Astrocyte of the hippocampus (primary cell): Measurements from ENCODE around the gene TPCN1.

Source experiments
- DNase-seq: peaks from one replicate; pipeline ENCODE4 v3.0.0; 2011; ENCODE audit warnings: low read depth, low spot score

The TPCN1 gene

DNA sequence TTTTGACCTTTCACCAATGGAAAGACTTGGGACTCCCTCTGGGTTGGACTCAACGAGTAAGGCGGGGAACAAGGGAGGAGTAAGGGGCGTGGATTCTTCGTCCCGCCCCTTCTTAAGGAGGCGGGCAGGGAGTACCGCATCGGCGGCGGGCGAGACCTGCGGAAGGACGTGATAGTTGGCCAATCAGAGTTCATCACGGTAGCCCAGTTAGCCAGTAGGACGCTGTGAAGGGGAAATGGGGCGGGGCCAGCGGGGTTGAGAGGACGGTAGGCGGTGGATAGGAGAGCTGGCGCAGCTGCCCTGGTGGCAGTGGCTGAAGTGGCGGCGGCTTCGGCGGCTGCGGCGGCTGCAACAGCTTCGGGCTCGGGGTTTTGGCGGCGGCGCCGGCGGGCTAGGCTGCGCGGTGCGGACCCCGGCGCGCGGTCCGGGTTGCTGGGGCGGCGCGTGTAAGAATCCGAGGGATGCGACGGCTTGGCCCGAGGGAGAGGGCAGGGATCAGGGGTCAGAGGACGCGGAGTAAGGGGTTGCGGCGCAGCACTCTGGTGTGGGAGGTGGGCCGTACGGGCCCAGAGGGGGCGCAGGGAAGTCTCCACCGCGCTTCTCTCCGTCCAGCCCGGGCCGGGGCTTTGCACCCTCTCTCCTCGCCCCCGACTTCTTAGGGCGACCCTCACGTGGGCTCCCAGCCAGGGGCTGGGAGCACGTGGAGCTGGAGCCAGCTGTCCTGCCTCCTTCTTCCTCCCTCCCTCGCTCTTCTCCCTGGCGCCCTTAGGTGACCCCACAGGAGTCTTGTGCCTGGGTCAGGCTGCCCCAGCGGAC is at the start of gene TPCN1:
TSS of gene TPCN1 (plus strand) at position 284 of the 816 bp plus-strand sequence. CDS start 5,389 bp downstream, outside the sequence.
- DNase-seq = peak; percentile 100

DNA sequence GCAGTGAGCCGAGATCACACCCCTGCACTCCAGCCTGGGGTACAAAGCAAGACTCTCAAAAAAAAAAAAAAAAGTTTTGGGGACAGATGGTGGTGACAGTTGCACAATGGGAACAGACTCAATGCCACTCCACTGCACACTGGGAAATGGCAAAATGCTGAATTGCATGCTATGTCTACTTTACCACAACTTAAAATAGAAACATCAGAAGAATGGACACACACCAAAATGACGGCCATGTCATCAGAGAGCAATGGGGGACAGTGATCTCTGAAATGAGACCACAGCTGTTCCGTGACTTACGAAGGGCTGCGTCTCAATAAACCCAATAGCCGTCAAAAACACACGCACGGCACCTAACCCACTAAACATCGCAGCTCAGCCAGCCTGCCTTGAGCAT is 49.7 kb upstream of the TPCN1 start:
- DNase-seq = no peak

DNA sequence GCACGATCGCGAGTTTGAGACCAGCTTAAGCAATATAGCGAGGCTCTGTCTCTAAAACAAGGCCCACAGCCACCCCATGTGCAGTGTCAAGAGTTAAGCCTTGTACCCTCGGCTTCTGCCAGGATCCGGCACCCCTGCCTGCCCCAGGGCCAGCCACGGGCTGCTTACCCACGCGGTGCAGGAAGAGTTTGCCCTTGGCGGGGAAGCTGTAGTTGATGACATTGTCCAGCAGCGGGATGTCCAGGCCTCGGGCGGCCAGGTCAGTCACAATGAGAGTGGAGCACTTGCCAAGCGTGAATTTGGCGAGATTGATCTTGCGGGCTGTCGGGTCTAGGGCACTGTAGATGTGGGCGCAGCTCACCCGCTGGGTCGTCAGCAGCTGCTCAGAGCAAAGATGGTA is 49.1 kb upstream of the TPCN1 start:
- DNase-seq = no peak

DNA sequence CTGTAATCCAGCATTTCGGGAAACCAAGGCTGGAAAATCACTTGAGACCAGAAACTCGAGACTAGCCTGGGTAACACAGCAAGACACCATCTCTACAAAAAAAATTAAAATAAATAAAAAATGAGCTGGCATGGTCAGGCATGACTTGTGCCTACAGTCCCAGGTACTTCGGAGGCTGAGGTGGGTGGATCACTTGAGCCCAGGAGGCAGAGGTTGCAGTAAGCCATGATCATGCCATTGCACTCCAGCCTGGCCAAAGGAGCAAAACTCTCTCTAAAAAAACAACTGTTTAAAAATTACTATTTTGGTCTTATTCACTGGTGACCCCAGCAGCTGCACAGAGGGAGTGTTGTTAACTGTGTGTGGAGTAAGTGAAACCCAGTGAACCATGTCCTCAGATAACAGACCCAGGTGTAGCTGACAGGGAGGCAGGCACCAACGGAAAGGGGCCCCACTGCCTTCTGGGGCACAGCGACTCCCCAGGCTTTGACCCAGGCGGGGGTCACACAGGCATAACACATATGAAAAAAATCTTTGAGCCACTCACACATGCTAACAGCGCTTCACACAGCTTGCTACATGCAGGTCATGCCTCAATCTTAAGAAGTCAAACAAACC is 48.1 kb upstream of the TPCN1 start:
- DNase-seq = no peak

DNA sequence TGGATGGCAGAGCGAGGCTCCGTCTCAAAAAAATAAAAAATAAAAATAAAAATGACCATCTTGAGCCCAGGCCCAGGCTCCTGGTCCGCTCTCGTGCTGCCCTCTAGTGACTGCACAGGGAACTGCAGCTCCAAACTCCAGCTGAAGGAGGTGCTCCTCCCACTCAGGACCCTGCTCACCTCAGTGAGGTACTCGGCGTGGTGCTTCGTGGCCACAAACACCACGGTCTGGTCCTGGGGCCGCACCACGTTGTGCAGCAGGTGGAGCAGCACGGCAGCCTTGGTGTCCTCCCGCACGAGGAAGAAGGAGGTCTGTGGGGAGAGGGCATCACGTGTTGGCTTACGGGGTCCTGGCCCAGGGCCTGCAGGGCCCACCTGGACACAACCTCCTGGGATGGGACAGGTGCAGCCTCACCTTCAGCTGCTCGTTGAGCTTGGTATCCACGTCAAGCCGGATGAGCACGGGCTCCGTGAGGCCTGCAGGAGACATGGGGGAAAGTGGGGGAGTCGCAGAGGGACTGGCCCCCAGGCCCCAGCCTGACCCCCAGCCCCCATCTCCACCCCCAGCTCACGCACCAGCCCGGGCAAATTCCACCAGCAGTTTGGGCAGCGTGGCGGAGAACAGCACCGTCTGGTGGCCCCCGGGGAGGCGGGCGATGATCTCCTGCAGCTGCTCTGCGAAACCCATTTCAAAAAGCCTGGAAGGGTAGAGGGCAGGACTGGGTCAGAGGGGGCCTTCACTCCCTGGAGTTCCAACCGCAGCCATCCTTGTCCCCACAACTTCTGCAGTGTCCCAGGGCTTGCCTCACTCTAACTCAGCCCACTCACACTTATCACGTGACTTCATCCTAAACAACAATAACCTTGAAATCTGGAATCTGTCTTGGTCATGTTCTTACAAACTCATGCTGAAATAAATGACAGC is 46.5 kb upstream of the TPCN1 start:
- peak; percentile 85 for DNase-seq

DNA sequence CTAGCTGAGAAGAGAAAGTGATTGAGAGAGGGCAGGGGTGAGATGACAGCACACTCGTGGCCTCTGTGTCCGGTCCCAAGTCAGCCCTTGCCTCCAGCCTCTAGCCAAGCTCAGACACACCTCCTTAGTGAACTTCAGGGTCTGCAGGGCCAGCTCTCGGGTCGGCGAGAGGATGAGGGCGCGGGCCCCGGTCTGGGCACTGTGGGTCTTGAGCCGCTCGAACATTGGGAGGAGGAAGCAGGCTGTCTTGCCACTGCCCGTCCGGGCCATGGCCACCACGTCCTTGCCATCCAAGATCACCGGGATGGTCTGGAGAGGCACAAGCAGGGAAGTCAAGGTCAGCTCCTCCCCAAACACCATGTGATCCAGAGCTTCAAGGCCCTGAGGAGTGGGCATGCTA is 42.2 kb upstream of the TPCN1 start:
- no peak for DNase-seq

DNA sequence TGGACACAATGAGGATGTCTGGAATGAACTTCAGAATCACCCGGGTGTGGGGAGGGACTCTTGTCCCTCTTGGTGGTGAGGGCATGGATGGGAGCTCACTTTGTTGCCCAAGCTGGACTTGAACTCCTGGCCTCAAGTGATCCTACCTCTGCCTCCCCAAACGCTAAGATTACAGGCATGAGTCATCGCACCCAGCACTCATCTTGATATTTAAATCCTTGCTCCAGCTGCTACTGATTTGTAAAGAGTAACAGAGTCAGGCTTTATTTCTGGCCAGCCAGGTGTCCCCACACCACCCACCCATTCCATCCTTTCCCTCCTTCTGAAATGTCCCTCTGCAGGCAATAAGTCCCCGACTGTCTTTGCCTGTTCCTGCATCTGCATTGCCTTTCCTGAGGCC is 40.9 kb upstream of the TPCN1 start:
- DNase-seq = no peak

DNA sequence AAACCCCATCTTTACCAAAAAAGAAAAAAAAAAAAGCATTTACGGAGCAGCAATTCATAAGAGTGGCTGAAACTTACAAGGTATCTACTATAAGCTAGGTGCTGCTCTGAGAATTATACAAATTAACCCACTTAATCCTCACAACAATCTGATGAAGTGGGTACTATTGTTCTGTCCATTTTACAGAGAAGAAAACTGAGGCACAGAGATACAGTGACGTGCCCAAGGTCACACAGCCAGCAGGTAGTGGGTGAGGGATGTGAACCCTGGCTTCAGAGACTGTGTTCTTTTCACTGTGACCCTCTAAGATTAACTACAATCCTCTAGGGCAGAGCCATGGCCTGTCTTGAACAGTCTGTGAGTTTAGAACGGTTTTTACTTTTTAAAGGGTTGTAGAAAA is 39.3 kb upstream of the TPCN1 start:
- no peak for DNase-seq

DNA sequence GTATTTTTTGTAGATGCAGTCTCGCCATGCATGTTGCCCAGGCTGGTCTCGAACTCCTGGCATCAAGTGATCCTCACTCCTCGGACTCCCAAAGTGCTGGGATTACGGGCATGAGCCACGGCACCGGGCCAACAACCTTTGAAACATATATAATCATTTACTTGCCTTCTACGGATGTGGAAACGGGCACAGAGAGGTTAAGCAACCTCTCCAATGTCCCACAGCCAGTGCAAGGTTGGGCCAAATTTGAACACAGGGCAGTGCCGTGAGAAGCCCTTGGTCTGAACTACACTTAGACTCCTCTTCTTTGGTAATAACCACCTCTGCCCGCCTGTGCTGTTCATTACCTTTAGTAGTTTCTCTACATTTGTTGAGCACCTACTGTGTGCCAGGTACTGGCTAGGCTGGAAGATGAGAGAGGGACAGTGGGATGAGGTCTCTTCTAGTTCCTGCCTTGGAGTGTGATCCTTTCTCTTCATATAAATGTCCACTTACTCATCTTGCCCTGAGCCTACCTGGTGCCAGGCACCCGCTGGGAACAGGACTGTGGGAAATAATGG is 38.2 kb upstream of the TPCN1 start:
- DNase-seq = no peak

DNA sequence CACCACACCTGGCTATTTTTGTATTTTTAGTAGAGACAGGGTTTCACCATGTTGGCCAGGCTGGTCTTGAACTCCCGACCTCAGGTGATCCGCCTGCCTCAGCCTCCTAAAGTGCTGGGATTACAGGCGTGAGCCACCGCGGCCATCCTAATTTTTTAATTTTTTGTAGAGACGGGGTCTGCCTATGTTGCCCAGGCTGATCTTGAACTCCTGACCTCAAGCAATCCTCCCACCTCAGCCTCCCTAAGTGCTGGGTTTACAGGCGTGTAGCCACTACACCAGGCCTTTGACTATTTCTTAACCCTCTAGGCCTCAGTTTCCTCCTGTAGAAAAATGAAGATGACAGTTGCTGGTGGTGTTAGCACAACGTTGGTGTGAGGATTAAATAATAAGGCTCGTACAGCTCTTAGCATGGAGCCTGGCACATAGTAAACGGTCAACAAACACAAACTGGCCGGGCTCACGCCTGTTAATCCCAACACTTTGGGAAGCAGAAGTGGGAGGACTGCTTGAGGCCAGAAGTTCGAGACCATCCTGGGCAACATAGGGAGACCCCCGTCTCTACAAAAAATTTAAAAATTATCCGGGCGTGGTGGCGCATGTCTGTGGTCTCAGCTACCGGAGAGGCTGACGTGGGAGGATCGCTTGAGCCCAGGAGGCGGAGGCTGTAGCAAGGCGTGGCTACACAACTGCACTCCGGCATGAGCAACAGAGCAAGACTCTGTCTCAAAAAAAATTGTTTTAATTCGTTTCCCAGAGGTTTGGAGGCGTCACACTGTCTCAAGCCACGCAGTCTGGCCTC is 37.0 kb upstream of the TPCN1 start:
- no peak for DNase-seq

DNA sequence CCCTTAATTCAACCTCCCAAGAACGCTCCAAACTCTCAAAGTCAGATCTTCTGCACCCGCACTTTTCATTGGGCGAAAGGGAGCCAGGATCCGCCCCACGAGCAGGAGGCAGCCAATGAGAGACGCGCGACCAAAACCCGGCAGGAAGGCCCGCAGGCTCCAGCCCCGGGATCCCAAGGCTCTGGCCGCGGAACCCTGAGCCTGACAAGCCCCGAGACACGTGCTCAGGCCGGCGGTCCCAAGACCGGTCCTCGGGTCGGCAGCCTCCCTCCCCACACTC is 36.4 kb upstream of the TPCN1 start:
- peak; percentile 95 for DNase-seq

DNA sequence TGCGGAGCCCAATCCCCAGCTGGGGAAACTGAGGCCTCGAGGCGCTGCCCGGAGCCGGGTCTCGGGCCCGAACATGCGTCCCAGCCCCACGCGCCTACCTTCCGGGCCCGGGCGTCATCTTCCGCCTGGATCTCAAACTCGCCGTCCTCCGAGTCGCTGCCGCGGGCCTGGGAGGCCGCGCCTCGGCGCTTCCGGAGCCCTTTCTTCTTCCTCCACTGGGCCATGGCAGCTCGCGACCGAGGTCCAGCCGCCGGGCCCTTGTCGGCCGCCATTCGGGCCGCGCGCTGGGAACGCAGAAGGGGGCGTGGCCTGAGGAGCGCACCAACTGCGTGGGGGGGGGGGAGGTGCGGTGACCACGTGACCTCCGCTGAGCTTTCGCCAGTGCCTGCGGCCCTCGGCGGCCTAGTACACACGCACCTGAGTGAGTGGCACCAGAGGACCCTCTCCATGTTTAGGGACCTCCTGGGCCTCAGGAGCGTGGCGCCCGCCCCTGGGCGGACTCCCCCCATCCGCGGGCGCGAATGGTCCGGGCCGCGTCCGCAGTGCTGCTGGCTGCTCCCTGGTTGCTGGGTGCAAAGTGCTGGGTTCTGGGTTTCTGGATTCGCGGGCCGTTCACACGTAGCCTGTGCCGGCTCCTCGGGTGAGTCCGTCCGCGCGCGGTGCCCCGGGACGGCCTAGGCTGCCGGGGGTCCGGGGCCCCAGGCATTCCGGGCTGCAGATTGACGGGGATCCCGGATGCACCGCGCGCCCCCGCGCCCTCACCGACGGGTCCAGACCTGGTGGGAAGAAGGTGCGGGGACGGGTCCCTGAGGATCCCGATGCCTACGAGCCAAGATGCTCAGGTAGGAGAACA is 35.9 kb upstream of the TPCN1 start, which contains the start of the genes DDX54 and RITA1:
TSS of gene DDX54 (minus strand) at position 299 of the 853 bp plus-strand sequence. CDS start at position 272, 27 bp downstream.
TSS of gene RITA1 (plus strand) at position 542 of the 853 bp plus-strand sequence. CDS start 1,026 bp downstream, outside the sequence.
- DNase-seq = peak; percentile 90

DNA sequence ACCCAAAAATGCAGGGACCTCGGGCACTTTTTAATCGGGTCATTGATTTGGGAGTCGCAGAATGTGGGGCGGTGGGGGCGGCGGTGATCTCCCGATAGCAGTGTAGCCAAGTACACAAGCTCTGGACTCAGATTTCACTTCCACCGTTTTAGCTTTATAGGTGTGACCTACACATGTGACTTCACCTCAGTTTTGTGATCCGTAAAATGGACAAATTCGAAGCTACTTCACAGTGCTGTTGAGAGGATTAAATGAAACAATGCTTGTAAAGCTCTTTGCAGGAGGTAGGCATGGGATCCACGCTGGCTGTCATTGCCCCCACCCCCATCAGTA is 35.3 kb upstream of the TPCN1 start:
- no peak for DNase-seq

DNA sequence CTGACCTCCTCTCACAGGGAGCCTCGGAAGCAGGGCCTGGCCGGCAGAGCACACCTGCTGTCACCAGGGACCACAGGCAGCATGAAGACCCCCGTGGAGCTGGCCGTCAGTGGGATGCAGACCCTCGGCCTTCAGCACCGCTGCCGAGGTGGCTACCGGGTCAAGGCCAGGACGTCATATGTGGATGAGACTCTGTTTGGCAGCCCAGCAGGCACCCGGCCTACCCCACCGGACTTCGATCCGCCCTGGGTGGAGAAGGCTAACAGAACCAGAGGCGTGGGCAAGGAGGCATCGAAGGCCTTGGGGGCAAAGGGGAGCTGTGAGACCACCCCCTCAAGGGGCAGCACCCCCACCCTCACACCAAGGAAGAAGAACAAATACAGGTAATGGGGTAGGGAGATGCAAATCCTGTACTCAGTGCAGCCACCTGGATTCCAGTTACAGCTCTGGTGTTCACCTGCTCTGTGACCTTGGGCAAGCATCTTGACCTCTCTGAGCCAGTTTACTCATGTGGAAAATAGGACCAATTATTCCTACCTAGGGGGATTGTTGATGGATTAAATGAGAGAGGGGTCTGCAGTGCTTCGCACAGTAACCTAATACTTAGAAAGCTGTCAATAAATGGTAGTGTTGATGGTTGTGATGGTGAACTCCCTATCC is 34.5 kb upstream of the TPCN1 start:
- no peak for DNase-seq

DNA sequence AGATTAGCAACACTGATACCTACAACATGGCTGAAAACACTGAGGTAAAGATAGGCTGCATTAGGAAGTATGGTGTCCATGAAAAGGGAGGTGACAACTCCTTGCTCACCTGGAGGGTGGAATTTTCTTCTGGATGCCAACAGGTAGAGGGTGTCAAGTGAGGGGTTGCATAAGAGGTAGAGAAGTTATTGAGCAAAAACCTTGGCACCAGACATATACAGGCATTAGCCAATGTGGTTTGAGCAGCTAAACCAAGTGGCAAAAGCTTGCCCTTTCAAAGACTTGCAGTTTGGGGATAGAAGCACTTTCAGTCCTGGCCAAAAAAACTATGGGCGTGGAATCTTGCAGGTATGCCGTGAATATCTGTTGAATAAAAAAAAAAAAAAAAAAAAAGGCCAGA is 31.9 kb upstream of the TPCN1 start:
- no peak for DNase-seq

DNA sequence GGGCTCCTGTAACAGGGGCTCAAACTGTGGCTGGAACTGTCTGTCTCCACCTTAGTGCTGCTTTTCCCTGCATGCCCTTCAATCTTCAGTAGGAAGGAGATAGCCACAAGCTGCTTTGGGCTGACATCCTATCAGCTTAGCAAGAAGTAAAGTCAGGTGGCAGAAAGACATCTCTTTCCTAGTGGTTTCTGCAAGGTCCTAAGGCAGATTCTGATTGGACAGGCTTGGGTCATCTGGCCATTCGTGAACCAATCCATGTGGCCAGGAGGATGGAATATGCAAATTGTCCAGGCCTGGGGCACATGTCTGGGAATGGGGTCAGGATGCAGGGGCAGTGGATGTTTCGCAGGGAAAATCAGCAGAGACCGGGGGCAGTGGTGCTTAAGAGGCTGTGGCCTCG is 30.5 kb upstream of the TPCN1 start:
- DNase-seq = peak; percentile 40

DNA sequence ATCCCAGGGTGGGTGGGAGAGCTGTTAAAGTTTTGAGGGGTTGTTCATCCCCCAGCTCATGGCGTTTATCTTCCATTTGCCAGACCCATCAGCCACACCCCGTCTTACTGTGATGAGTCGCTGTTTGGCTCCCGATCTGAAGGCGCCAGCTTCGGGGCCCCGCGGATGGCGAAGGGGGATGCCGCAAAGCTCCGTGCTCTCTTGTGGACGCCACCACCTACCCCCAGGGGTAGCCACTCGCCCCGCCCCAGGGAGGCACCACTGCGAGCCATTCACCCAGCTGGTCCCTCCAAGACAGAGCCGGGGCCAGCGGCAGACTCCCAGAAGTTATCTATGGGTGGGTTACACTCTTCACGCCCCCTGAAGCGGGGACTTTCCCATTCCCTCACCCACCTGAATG is 30.0 kb upstream of the TPCN1 start:
- DNase-seq = no peak

DNA sequence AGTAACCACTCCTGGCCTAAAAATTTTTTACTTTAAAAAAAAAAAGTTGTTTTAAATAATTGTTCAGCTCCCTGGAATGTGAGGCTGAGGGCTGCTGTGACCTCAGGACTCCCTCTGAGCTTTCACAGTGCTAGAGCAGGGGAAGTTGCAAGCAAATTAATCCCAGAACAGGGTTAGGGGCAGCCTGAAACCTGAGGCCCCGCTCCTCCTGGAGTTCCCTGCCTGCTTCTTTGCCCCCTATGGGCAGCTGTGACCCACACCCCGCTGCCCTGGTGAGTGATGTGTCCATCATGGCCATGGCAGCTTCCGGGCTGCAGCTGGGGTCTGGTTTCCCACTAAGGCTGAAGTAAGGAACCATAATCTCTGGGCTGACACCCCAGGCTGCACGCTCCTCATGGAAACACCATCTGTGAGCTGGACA is 26.3 kb upstream of the TPCN1 start:
- peak; percentile 76 for DNase-seq

DNA sequence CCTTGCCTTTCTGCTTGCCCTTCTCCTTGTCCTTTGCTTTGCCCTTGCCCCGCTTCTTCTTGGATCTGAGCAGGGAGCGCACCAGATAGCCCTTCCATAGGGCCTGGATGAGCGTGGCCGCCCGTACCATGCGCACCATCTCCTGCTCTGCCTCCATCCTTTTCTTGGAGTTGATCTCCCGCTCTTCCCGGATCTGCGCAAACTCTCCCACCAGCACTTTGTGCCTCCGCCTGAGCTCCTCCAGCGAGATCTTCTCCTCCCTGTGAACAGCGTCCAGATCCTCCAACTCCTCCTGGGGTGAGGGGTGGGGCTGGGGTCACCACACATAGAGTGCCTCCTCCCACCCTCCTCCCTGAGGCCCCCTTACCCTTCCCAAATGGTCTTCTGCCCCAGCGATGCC is 25.7 kb upstream of the TPCN1 start:
- DNase-seq = no peak

DNA sequence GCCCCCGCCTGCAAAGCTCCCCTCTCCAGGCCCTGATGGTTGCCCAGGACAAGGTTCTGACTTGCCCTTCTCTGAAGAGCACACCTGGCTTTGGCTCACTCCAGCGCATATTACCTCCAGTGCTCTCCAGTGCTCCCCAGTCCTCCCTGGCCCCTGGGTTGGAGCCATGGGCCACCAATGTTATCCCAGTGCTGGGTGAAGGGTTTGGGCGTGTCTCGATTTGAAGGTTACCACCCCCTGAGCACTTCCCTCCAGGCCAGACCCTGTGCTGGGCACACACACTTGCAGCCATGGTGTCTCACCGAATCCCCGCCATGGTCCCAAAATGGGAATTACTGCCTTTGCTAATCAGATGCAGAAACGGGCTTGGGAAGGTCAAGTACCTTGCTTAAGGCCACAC is 24.7 kb upstream of the TPCN1 start:
- no peak for DNase-seq
